Fibroblast of skin of left quadriceps (primary cell): ENCODE measurements around the gene CCSER1.
"Not testable (repeated sequence)": the region's sequence is repeated elsewhere in the genome, so short reads cannot be mapped to it uniquely, and the experiment has no call there.

Experiments
- DNase-seq, 2 experiments: peaks; one replicate each; pipeline ENCODE4 v3.0.0-alpha.2; 2013; ENCODE audit warnings: low read depth in 2 of 2

The CCSER1 gene

DNA sequence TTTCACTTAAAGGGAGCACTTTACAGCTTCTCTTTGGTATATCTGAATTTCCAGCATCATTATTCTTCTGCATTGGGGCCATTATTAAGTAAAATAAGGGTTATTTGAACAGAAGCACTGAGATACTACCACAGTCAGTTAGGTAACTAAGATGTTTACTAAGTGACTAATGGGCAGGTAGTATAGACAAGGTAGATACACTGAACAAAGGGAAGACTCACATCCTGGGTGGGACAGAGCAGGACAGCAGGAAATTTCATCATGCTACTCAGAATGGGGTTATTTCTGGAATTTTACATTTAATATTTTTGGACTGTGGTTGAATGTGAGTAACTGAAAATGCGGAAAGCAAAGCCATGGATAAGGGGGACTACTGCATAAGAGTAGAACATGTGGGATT is 316.0 kb downstream of the CCSER1 start:
- DNase-seq: no peak

DNA sequence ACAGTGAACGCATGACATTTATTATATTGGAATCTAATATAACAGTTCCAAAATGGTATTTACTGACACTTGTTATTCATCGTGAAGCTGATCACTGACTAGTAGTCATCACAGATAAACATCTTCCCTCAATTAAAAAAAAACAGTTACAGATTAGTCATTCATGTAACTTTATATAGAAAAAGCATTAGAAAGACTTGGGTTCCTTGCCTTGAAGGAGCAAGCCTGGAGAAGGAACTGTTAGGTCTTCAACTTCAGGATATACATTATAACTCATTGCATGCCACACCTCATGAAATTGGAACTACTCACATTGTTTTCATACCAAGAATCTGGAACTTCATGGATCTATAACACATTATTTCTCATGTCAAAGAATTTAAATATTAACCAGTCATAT is 317.7 kb downstream of the CCSER1 start:
- no peak for DNase-seq

- DNase-seq: no peak
Measured at GRCh38 chr4:90445380-90445779, 318.2 kb downstream of the CCSER1 start.

DNA sequence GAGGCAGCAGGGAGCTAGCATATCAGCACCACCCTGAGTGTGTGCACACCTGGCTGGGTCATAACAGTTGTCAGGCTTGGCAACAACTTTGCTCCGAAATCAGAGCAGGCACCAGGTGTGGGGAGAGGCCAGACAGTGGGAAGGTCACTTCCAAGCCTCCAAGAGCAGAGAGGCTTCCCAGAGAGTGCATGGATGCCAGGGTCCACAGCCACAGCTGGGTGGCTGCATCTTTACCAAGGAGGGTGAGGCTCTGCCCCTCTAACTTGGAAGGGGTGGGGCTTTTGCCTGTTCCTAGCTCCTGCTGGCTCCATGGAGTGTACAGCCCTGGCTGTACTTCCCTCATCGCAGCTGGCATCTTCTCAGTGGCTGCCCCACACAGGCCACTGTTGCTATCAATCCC is 322.4 kb downstream of the CCSER1 start:
- DNase-seq: no peak

DNA sequence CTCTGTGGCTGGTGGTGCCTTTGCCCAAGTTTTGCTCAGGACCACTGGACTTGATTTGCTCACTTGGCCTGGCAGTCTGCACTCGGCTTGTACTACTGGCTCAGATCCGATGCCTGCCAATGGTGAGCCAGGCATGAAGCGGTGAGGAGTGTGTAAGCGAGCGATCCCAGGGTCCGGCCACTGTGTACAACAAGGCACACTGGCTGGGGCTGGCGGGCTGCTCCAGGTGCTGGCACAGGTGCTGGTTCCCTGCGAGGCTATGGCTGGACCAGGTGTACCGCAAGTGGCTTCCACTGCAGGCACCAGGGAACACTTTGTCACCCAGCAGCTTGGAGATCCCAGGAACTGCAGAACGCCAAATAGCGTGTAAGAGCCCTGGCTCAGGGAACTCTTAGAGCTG is 329.7 kb downstream of the CCSER1 start:
- DNase-seq: no peak

GRCh38 chr4:90457817-90458216 is 330.6 kb downstream of the CCSER1 start:
- no peak for DNase-seq

GRCh38 chr4:90458576-90458975 is 331.4 kb downstream of the CCSER1 start:
- no peak for DNase-seq

DNA sequence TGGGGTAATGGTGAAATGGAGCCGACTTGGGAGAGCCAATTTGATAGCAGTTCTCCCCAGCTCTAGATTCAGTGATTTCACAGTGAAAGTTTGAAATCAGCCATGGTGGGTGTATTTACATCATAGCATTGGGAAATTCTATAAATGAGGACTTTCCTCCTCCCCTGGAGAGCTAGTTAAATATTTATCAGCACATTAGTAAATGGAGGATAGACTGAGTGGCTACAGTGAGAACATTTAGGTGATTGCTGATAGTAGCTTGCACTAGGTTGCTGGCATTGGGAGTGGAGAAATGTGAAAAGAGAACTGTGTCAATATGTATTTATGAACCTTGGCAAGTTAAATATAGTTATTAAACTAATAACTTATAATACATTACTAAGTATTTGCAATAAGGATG is 347.3 kb downstream of the CCSER1 start:
- no peak for DNase-seq

DNA sequence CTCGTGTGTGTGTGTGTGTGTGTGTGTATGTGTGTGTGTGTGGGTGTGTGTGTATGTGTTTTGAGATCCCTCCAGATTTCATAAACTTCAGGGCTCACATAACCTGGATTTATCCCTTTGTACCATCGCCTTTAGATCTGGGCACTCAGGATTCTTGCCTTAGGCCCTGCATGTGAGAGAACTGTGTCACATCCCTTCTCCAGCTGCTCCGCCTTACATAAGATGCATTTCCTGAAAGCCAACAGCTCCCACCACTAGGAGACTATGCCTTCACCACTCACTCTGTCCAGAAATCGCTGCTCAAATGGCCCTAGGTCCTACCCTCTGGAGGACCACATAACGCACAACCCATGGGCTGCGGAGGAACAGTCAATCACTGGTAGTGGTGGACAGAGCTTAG is 348.8 kb downstream of the CCSER1 start:
- DNase-seq: no peak

DNA sequence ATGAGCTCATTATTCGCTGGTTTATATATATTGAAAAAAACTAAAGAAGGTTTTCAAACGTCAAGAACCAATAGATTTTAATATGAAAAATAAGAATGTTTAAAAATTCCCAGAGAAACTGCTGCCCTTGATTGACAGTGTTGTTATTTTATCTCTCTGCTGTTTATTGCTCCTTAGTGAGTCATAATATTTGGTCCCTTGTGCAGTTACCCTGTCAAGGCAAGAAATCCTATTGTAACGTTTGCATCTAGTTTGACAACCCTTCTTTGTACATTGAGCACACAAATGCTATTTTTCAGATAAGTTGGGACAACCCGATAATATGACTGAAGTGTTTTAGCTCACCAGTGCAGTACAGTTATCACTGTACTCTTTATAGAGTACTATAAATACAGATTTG is 349.4 kb downstream of the CCSER1 start:
- DNase-seq: no peak

- not testable (repeated sequence) for DNase-seq
Measured at GRCh38 chr4:90484894-90485293, 357.7 kb downstream of the CCSER1 start.

- DNase-seq: no peak
Measured at GRCh38 chr4:90486346-90486745, 359.2 kb downstream of the CCSER1 start.

DNA sequence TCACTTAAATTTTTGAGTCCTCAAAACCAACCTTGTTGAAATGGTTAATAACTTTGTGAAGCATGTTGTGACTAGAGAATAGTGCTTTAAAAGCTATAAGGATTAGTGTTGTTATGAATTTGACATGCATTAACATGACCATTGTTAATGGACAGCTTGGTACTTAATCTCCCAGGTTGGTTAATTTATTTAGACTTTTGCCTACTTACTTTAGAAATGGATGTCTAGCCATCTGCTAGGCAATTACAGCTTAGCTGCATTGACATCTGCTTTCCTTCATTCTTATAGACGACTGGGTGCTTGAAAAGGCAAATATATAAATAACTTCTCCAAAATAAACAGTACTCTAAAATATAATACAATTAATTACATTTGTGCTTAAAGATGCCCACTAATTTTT is 368.0 kb downstream of the CCSER1 start:
- DNase-seq: no peak

GRCh38 chr4:90495936-90496335 is 368.7 kb downstream of the CCSER1 start:
- DNase-seq: no peak

- no peak for DNase-seq
Measured at GRCh38 chr4:90498175-90498574, 371.0 kb downstream of the CCSER1 start.

DNA sequence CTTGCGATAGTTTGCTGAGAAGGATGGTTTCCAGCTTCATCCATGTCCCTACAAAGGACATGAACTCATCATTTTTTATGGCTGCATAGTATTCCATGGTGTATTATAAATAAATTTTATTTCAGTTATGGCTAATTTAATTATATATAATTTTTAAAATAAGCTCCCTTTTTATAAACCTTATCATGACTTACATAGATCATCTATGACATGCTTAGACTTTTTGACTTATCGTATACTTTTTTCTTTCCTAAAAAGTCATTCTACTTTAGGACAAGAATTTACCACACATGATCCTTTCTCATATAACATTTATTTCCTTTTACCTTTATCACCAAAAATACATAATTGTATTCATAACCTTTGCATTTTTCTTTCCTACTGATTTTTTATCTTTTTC is 376.5 kb downstream of the CCSER1 start:
- no peak for DNase-seq

GRCh38 chr4:90515191-90515590 is 388.0 kb downstream of the CCSER1 start:
- DNase-seq: no peak

- no peak for DNase-seq
Measured at GRCh38 chr4:90528551-90528950, 401.4 kb downstream of the CCSER1 start.

DNA sequence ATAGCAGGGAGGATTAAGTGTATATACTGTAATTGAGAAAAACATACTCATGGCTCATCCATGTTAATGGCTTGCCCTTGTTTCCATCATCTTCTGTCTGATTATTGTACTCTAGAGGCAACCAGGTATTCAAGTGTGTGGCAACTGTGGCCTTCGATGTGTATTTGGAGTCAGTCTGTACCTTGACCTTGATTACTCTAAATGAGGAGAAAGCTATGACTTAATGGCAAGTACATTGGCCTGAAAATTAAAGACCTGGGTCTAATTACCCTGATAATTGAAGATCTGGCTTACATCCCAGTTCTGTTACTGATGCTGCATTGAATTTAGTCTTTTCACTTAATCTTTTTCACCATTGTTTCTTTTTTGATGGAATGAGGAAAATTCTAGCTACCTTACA is 409.2 kb downstream of the CCSER1 start:
- DNase-seq: no peak

DNA sequence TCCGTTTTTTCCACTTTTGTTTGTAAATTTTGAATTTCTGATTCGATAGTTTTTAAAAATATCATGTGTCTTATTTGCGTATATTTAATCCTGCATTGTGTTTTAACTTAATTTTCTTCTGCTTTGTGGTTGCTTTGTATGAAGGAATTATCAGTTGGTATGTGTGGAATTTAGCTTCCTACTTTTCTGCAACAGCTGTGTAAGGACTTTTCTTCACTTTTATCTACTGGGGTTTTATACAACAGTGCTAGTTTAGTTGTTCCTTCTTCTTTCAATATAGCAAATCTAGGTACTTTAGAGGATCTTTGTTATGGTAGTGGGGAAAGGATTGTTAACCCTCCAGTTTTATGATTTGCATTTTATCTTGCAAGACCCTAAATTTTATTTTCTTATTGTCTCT is 410.3 kb downstream of the CCSER1 start:
- no peak for DNase-seq

- DNase-seq: no peak
Measured at GRCh38 chr4:90540536-90540935, 413.3 kb downstream of the CCSER1 start.

- DNase-seq: no peak
Measured at GRCh38 chr4:90542216-90542615, 415.0 kb downstream of the CCSER1 start.

- DNase-seq: no peak
Measured at GRCh38 chr4:90543419-90544170, 416.4 kb downstream of the CCSER1 start.

DNA sequence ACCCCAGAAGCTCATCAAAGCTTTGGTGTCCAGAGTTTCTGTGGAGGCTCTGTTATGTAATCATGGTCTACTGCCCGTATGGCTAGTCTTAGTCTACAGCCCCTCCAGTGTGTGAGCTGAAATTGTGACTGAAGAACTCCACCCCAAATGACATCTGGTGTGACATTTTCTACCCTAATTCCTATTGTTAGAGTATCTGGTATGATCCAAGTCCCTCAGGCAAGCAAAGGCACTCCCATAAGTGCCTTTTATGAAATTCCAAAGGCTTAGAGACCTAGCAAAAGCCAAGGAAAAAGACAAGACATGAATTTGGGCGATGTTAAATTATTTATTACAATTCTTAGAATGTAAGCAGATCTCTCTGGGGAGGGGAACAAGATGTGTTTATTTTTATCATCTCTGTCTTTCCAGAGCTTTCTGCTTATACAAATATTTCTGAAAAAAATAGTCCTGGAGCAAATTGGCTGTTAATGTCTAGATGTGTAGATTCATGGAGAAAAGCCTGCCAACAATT is 417.4 kb downstream of the CCSER1 start:
- no peak for DNase-seq
